KOPT-K1 (cell line): ENCODE data around the gene MYCN.
"Not testable (repeated sequence)": the region's sequence is repeated elsewhere in the genome, so short reads cannot be mapped to it uniquely, and the experiment has no call there.

Experiments
- H3K27ac ChIP-seq: fragments of 200-600 bp; sonication (generic); 2 replicates; pipeline ENCODE4 v1.5.1; 2016; ENCODE audit warnings: antibody characterized with exemption, mild to moderate bottlenecking, low read depth, low read length; ENCODE audit not compliant: poor library complexity, severe bottlenecking
- H3K36me3 ChIP-seq: fragments of 200-600 bp; sonication (generic); 2 replicates; pipeline ENCODE4 v1.5.1; 2017; ENCODE audit warnings: antibody characterized with exemption, mild to moderate bottlenecking, low read length, moderate library complexity; ENCODE audit not compliant: insufficient read depth
- H3K9me3 ChIP-seq: fragments of 200-600 bp; sonication (generic); 2 replicates; pipeline ENCODE4 v1.5.1; 2017; ENCODE audit warnings: antibody characterized with exemption, low read length, mild to moderate bottlenecking; ENCODE audit not compliant: insufficient read depth, poor library complexity, severe bottlenecking

MYCN gene

DNA sequence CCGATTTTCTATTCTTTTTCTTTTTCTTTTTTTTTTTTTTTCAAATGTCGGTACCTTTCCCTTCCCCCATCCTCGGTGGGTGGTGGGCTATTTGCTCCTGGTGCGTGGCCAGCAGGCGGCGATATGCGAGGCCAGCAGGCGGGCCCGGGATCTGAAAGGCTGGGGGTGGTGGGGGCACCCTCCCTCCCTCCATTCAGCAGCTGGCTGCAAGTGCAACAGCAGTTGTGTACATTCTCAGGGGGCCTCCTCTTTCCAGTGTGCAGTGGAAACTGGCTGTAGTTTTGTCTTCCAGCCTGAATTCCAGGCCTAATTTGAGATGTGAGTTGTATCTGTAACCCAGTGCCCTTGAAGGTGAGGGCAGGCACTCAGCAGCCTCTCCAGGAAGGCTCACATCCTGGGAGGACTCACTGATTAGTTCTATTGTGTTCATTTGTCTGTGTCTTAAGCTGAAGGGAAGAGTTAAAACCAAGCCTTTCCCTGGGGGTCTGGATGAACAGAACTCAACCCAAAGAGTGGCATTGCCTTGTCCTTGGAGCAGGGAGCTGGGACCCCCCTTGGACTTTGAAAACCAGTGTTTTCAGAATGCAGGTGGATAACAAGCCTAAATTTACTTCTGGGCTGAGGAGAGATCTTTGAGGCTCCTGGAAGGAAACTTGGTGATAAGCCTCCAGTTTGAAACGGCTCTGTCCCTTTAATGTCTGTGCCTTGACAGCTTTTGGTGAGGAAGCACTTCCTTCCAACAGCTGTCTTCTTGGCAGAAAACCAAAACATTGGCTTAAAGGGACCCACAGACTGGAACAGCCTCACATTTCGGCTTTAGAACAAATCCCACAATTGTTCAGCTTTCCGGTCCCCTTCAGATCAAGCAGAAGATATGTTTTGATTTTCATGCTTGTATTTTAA is 3.3 kb downstream of the MYCN start:
- H3K36me3 ChIP-seq, result no peaks in the 10 kb centered on the region
- H3K27ac ChIP-seq, result no peak overlapping the region
- H3K9me3 ChIP-seq, result peaks cover 10% of the 10 kb centered on the region

DNA sequence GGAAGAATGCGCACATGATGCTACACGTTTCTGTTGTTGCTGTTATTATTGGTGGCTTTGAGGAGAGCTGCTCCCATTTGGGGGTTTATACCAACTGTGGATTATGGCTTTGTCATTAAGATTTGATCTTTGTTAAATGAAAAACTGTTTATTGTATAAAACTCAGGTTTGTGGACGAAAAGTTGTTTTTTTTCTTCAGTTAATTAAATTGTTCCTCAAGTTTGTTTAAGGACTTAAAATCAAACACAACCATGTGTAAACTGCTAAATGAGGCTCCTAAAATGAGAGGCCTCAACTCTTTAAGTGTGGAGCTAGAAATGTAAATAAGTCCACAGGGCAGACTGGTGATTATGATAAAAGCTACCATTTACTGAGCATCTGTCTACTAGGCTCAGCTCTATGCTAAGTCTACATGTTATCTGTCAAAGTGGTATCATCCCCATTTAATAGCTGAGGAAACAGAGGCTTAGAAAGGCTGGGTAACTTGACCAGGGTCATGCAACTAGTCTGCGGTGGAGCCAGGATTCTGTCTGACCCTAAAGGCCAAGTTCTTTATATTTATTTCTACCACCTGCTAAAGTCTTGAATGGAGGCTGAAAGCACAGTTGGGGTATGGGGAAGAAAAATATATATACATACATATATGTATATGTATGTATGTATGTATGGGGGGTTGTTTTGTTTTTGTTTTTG is 4.1 kb downstream of the MYCN start:
- H3K9me3 ChIP-seq, result peaks cover 5% of the 10 kb centered on the region
- H3K27ac ChIP-seq, result no peak overlapping the region
- no peaks in the 10 kb centered on the region for H3K36me3 ChIP-seq

DNA sequence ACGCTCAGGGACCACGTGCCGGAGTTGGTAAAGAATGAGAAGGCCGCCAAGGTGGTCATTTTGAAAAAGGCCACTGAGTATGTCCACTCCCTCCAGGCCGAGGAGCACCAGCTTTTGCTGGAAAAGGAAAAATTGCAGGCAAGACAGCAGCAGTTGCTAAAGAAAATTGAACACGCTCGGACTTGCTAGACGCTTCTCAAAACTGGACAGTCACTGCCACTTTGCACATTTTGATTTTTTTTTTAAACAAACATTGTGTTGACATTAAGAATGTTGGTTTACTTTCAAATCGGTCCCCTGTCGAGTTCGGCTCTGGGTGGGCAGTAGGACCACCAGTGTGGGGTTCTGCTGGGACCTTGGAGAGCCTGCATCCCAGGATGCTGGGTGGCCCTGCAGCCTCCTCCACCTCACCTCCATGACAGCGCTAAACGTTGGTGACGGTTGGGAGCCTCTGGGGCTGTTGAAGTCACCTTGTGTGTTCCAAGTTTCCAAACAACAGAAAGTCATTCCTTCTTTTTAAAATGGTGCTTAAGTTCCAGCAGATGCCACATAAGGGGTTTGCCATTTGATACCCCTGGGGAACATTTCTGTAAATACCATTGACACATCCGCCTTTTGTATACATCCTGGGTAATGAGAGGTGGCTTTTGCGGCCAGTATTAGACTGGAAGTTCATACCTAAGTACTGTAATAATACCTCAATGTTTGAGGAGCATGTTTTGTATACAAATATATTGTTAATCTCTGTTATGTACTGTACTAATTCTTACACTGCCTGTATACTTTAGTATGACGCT is 5.8 kb downstream of the MYCN start:
- Histone ChIP-seq H3K9me3 (no peaks in the 10 kb centered on the region), H3K36me3 (no peaks in the 10 kb centered on the region), H3K27ac (no peak overlapping the region)

DNA sequence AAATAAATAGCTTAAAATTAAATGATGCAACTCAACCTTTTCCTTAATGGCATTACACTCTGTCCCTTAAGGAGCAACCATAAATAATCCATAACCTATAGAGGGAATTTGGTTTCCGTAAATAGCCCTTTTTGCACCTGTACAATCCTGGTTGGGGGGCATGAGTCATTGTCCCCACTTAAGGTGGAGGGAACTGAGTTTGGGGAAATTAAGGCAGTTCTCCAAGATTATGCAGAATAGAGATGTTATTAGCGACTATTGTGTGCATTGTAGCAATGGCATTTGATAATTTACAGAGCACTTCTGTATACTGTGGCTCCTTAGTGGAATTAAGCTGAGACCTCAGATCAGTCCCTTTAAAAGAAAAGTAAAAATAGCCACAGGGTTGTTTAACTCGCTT is 6.6 kb downstream of the MYCN start:
- no peaks in the 10 kb centered on the region for H3K9me3 ChIP-seq
- H3K36me3 ChIP-seq, result no peaks in the 10 kb centered on the region
- H3K27ac ChIP-seq, result no peak overlapping the region

DNA sequence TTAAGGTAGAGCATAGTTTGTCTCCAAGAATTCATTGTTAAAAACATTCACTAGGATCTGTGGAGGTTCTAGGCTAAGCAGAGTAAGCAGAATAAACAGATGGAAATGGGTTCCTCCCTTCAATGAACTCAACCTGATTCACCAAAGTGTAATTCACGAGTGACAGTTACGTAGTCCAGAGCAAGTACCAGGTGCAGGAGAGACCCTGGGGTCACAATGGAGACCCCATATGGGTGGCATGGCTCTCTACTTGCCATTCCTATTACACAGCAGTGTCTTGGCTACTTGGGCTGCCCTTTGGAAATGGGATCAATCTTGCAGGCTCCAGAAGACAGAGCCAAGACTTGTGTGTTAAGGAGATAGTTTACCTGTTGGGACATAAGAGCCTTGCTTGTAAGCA is 7.1 kb downstream of the MYCN start:
- no peaks in the 10 kb centered on the region for H3K36me3 ChIP-seq

DNA sequence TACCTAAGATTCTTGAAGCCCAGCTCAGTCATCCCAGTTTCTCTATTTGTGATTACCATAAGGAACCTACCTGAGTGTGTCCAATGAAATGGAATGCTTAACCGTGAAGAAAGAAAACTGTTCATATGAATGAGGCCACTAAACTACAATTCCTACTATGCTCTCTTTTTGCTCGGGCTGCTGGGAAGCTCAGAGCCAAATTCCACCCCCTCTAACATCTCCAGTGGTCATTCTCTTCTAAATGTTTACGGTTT is 8.3 kb downstream of the MYCN start:
- H3K27ac ChIP-seq, result no peak overlapping the region
- H3K36me3 ChIP-seq, result no peaks in the 10 kb centered on the region
- H3K9me3 ChIP-seq, result no peaks in the 10 kb centered on the region

More for the DNA sequence above, 7.1 kb downstream of the MYCN start:
- Histone ChIP-seq H3K9me3 (no peaks in the 10 kb centered on the region), H3K27ac (no peak overlapping the region)

DNA sequence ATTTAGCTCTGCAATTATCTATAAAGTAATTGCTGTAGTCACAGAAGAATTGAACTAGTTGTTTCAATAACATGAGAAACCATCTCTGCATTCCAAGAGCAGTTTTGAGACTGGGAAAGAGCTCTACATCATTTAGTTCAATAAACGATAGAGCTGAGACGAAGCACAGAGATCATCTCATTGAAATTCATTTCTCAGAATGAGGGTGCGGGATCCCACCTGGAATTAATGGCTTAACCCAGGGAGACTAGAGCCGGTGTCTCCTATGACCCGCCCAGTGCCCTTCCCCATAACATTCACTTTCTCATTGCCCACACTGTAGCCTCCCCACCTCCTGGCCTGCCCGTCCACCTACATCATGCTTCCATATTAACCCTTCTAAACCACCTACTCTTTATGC is 8.8 kb downstream of the MYCN start:
- no peak overlapping the region for H3K27ac ChIP-seq
- H3K36me3 ChIP-seq, result no peaks in the 10 kb centered on the region
- no peaks in the 10 kb centered on the region for H3K9me3 ChIP-seq

DNA sequence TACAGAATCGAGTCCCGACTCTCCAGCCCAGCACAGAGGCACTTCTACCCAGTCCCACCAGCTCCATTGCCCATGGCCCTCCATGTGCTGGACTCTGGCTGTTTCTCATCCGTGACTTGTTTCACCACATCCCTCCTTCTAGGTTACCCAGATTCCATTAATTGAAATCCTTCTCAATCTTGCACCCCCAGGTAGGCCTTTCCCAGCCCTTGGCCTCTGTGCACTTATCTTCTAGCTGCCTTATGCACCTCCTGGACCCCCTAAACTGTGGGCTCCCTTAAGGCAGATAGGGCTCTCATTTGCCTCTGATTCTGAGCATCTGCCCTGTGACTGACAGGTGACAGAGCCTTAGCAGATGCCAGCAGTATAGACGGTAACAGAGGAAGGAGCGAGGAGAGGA is 9.2 kb downstream of the MYCN start:
- Histone ChIP-seq H3K27ac (no peak overlapping the region), H3K36me3 (no peaks in the 10 kb centered on the region), H3K9me3 (no peaks in the 10 kb centered on the region)

DNA sequence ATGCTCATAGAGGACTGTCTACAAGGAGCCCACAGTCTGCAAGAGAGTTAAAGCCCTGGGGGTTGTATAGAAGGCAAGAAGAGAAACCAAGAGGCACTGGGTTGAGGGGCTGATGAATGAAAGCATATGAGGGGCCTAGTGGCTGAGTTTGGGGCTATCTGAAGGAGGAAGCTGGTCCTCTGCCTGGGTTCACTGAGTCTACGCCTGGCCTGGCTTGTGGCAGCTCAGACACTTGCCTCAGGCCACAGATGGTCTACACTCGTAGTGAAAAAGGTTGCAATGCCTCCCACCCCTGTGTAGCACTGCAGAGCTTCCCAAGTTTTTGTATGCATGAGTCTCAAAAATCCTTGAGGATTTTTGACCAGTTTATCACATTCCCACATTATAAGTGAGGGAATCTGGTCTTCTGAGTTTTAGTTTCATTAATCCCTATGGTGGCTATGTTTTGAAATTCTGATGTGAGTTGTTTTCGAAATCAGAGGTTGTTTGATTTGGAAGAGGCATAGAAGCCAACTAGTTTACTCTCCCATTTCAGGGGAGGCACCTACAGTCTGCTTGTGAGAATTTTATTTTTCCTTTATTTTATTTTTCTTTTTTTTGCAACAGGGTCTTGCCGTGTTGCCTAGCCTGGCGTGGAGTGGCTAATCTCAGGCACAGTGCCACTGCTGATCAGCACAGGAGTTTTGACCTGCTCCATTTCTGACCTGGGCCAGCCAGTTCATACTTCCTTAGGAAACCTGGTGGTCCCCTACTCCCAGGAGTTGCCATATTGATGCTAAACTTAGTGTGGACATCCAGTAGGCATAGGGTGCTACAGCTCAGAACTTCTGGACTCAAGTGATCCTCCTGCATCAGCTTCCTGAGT is 10.0 kb downstream of the MYCN start:
- no peaks in the 10 kb centered on the region for H3K9me3 ChIP-seq
- H3K36me3 ChIP-seq, result no peaks in the 10 kb centered on the region
- H3K27ac ChIP-seq, result no peak overlapping the region

DNA sequence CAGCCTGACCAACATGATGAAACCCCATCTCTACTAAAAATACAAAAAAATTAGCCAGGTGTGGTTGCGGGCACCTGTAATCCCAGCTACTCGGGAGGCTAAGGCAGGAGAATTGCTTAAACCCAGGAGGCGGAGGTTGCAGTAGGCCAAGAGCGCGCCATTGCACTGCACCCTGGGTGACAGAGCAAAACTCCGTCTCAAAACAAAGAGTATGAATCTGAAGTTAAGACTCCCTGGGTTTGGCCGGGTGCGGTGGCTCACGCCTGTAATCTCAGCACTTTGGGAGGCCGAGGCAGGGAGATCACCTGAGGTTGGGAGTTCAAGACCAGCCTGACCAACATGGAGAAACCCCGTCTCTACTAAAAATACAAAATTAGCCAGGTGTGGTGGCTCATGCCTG is 11.6 kb downstream of the MYCN start:
- H3K9me3 ChIP-seq, H3K27ac ChIP-seq: not testable (repeated sequence)

DNA sequence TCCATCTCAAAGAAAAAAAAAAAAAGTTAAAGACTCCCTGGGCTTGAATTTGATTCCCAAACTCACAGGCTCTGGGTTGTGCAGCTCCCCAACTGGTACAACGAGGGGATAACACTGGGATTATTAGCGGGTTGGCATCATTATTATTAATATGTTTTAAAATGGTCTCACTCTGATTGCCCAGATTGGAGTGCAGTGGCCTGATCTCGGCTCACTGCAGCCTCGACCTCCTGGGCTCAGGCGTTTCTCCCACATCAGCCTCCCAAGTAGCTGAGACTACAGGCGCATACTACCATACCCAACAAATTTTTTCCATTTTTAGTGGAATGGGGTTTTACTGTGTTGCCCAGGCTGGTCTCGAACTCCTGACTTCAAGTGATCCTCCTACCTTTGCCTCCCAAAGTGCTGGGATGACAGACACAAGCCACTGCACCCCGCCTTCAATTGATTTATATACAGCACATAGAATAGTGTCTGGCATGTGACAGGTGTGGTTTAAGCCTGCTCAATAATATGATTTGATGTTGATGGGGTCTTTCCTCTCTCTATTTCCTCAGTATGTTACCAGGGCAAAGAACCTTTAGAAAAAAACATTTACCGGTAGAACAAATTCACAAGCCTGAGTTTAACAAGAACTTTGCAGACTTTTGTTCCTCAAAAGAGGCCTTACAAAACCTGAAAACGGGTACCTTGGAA is 12.2 kb downstream of the MYCN start:
- no peaks in the 10 kb centered on the region for H3K36me3 ChIP-seq
- H3K9me3 ChIP-seq, result no peaks in the 10 kb centered on the region
- no peak overlapping the region for H3K27ac ChIP-seq

More for the DNA sequence above, 11.6 kb downstream of the MYCN start:
- H3K36me3 ChIP-seq, result not testable (repeated sequence)

DNA sequence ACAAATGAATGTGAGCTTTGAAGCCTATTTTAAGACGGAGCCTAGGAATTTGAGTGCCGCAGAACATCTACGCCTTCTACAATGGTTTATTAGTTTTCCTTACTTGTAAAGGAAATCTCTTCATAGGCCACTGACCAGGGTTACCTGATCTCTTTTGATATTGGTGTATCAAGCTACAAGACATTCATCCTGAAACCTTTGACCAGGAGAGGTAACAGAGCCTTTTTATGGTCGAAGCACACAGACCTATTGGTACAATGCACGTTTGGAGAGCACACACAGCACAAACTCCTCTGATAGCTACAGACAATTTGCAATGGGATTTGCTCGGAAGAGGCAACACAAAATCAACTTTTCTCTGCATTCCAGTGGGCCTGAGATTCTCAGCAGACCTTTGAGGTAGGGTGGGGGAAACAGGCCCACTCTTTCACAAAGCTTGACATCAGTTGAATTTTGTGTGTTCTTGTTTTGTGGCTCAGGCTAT is 12.8 kb downstream of the MYCN start:
- no peaks in the 10 kb centered on the region for H3K36me3 ChIP-seq
- no peaks in the 10 kb centered on the region for H3K9me3 ChIP-seq
- no peak overlapping the region for H3K27ac ChIP-seq

DNA sequence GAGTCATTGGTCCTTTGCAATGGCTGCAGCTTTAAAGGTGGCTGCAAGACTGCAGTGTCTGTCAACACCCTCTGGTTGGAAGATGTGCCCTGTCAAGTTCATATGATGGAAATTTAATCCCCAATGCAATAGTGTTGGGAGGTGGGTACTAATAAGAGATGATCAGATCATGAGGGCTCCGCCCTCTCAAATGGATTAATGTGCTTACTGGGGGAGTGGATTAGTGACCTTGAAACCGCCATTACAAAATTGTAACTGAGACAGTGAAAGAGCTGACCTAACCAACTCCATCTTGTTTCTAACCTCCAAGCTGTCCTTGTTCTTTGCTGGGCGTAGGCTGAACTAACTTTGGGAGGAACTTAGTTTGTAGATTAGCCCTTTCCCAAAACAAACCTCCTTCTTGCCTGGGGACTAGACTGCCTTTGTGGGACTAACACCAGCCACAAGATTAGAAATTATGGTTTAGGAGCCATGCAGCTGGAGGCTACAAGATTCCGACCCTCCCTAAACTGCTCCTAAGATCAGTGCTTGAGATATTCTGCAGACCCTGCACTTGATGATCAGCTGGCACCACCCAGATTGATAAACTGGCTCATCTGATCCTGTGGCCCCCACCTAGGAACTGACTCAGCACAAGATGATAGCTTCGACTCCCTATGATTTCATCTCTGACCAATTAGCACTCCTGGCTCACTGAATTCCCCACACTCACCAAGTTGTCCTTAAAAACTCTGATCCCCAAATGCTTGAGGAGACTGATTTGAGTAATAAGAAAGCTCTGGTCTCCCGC is 13.7 kb downstream of the MYCN start:
- H3K27ac ChIP-seq, result no peak overlapping the region
- no peaks in the 10 kb centered on the region for H3K9me3 ChIP-seq
- no peaks in the 10 kb centered on the region for H3K36me3 ChIP-seq
